Measurements from ENCODE around the gene SLC25A3. TPM values are rescaled to one million over a fixed set of nuclear protein-coding genes. Genes with fewer than 3 reads are reported as not detected.
A peak's percentile ranks its signal among the peaks of the same experiment; 100 is the strongest.

Gene SLC25A3
- total and polyA plus RNA-seq, 5 experiments from 2014 or later = 260 to 334 (median 322) TPM

GRCh38 chr12:98644712-98645571, 51.5 kb downstream of the SLC25A3 start, which contains the start of the genes APAF1 and IKBIP:
Gene APAF1, plus strand, starts transcription at chr12:98645290. Its CDS starts 3,070 bp downstream, at chr12:98648360.
Gene IKBIP, minus strand, starts transcription at chr12:98644788. Its CDS starts 87 bp downstream, at chr12:98644701.
- POLR2A ChIA-PET = interaction anchor here (1.0 to 2.9 kb wide), 9 partner anchors 9 to 141 kb away, joined by 3 to 41 read pairs (median 6); partner anchors contain the start of genes SLC25A3 and TMPO

DNA sequence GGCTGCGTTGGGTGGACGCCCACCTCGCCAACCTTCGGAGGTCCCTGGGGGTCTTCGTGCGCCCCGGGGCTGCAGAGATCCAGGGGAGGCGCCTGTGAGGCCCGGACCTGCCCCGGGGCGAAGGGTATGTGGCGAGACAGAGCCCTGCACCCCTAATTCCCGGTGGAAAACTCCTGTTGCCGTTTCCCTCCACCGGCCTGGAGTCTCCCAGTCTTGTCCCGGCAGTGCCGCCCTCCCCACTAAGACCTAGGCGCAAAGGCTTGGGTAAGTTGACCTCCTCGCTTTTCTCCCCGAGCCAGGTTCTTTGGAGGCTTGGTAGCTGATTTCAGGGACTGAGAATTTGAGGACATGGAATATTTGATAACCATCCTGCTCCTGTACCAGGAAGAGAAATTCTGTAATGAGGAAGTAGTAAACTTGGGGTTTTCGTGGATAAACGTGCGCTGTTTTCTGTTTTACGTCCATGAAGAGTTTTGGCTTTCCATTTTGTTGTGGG, 52.1 kb downstream of the SLC25A3 start:
- POLR2A ChIA-PET = interaction anchor here (0.8 to 2.2 kb wide), 3 partner anchors 8 to 52 kb away, joined by 4 to 15 read pairs (median 4); partner anchors contain the start of gene SLC25A3
- Mint-ChIP-seq H3K9me3 (no peaks in the 10 kb centered on the region), H3K27me3 (no peaks in the 10 kb centered on the region), H3K27ac (peak overlapping the region; percentile 57 to 96 (median 90)), H3K36me3 (peaks cover 0 to 20% (median 2%) of the 10 kb centered on the region in 3 donors), H3K4me1 (peaks cover 6 to 50% (median 33%) of the 10 kb centered on the region in 4 donors), H3K4me3 (peak overlapping the region; percentile 80 to 100 (median 98))
- ATAC-seq (no peak), DNase-seq (peak in 2 of 10 donors; percentile 4 to 14)

More at GRCh38 chr12:98644712-98645571, 51.5 kb downstream of the SLC25A3 start, which contains the start of the genes APAF1 and IKBIP:
- peaks cover 0 to 13% (median 2%) of the 10 kb centered on the region in 3 donors for H3K36me3 Mint-ChIP-seq
- peak; percentile 85 to 92 for ATAC-seq
- H3K27ac Mint-ChIP-seq = peak within 1 kb of the TSS; percentile 84 to 97 (median 95)
- peak; percentile 92 to 98 (median 96) for DNase-seq
- H3K9me3 Mint-ChIP-seq = no peaks in the 10 kb centered on the region
- peaks cover 6 to 51% (median 34%) of the 10 kb centered on the region in 4 donors for H3K4me1 Mint-ChIP-seq
- no peaks in the 10 kb centered on the region for H3K27me3 Mint-ChIP-seq
- H3K4me3 Mint-ChIP-seq = peak within 1 kb of the TSS; percentile 97 to 100 (median 98)

DNA sequence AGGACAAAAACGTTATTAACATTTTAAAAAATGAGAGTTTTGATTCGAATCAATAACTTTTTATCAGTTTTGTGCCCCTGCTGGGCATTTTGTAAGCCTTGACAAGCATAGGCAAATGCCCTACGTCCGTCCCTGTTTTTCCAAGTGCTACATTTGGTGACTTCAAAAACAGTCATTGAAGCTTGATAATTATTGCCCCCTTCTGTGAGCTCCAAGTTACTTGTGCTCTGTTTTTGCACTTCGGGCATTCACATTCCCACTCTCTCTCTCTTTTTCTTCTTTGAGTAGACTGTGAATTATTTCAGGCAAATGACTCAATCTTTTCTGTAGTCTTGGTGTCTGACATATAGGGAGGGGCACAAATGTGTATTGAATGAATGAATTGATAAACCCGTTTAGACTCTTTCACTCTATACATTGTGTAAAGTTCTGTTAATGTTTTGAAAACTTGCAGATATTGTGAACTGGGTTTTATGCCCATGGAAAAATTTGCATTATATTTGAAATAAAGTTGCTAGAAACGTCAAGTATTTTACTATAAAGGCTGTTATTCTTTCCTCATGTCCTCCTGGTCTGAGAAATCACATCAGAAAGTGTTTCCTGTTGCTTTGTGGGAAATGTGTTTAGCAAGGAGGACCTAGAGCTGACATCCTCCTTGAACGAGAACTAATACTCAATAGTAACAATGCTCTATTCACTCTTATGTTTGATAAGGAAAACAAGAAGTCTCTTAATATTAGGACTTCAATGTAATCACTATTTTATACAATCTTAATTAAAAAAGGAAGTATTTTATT, 53.0 kb downstream of the SLC25A3 start:
- peak overlapping the region in 8 of 10 donors; percentile 4 to 82 (median 50) for H3K27ac Mint-ChIP-seq
- no peaks in the 10 kb centered on the region for H3K9me3 Mint-ChIP-seq
- POLR2A ChIA-PET = interaction anchor here (0.8 to 2.2 kb wide), 2 partner anchors 52 to 53 kb away, joined by 4 to 15 read pairs; partner anchors contain the start of gene SLC25A3
- H3K36me3 Mint-ChIP-seq = peaks cover 0 to 27% (median 0%) of the 10 kb centered on the region in 3 donors
- ATAC-seq = no peak
- H3K27me3 Mint-ChIP-seq = no peaks in the 10 kb centered on the region
- peak overlapping the region; percentile 80 to 100 (median 98) for H3K4me3 Mint-ChIP-seq
- H3K4me1 Mint-ChIP-seq = peaks cover 4 to 43% (median 26%) of the 10 kb centered on the region in 4 donors
- DNase-seq = no peak

DNA sequence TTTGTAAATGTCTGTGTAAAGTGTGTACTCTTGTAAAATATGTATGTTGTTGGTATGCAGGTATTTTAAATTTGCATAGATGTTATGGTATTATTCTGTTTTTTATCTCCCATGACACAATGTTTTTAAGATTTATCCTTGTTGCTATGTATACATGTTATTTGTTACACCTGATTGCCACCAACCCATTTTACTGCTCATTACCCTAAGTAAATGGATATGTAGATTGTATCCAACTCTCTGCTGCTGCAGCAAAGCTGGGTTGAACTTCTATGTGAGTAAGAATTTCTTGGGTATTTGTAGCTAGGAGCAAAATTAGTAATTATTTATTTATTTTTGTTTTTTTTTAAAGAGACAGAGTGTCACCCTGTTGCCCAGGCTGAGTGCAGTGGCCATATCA, 57.8 kb downstream of the SLC25A3 start:
- no peaks in the 10 kb centered on the region for H3K27me3 Mint-ChIP-seq
- peak overlapping the region in 3 of 10 donors; percentile 3 to 77 (median 31) for H3K27ac Mint-ChIP-seq
- peaks cover 0 to 34% (median 0%) of the 10 kb centered on the region in 3 donors for H3K36me3 Mint-ChIP-seq
- no peak overlapping the region for H3K4me3 Mint-ChIP-seq
- ATAC-seq = no peak
- DNase-seq = no peak
- H3K4me1 Mint-ChIP-seq = peaks cover 4 to 23% (median 13%) of the 10 kb centered on the region in 4 donors
- POLR2A ChIA-PET = interaction anchor here (1.5 to 2.2 kb wide), 2 partner anchors 58 to 84 kb away, joined by 3 to 5 read pairs; partner anchors contain the start of gene SLC25A3
- H3K9me3 Mint-ChIP-seq = no peaks in the 10 kb centered on the region

GRCh38 chr12:98653866-98654493, 60.5 kb downstream of the SLC25A3 start:
- Mint-ChIP-seq H3K27me3 (no peaks in the 10 kb centered on the region), H3K4me1 (peaks cover 0 to 9% (median 5%) of the 10 kb centered on the region in 4 donors), H3K36me3 (peaks cover 0 to 45% (median 9%) of the 10 kb centered on the region in 3 donors), H3K9me3 (no peaks in the 10 kb centered on the region), H3K27ac (no peak overlapping the region), H3K4me3 (no peak overlapping the region)
- POLR2A ChIA-PET = interaction anchor here (0.6 to 1.5 kb wide), 5 partner anchors 9 to 87 kb away, joined by 3 to 4 read pairs (median 3); partner anchors contain the start of genes APAF1, IKBIP and SLC25A3
- DNase-seq (peak in 5 of 10 donors; percentile 13 to 66 (median 57)), ATAC-seq (peak; percentile 60 to 70)

Other genes starting within 250 kb of the SLC25A3 start
- gene TMPO, start 78.1 kb upstream of the SLC25A3 start, total RNA-seq = 100 to 1,000 TPM; 168 to 174 TPM
- 10 to 100 TPM; 49.3 to 61.1 (median 58.6) TPM for gene TMPO, start 78.1 kb upstream of the SLC25A3 start, polyA plus RNA-seq
- 1 to 10 TPM; 8.5 to 9.9 TPM for gene IKBIP, start 51.1 kb downstream of the SLC25A3 start, total RNA-seq
- gene IKBIP, start 51.1 kb downstream of the SLC25A3 start, polyA plus RNA-seq = 1 to 10 TPM; 4.9 to 7.2 (median 5.0) TPM
- 10 to 100 TPM; 22.2 to 26.1 TPM for gene APAF1, start 51.6 kb downstream of the SLC25A3 start, total RNA-seq
- 1 to 10 TPM; 5.2 to 9.5 (median 5.3) TPM for gene APAF1, start 51.6 kb downstream of the SLC25A3 start, polyA plus RNA-seq

Measured in naive thymus-derived CD8-positive, alpha-beta T cell (primary cell).